HG03558 (cell line): Measurements from ENCODE around the gene GLI3.

Source experiments
- ATAC-seq: cut with Tn5 transposase; IDR thresholded peaks from one replicate; pipeline ENCODE4 v1.9.1; 2021; ENCODE audit warnings: moderate number of reproducible peaks; ENCODE audit not compliant: unreplicated experiment; ENCODE audit errors: extremely low read depth

GLI3 gene

GRCh38 chr7:42154173-42154572, 82.8 kb downstream of the GLI3 start:
- no peak for ATAC-seq

GRCh38 chr7:42152329-42153205, 84.4 kb downstream of the GLI3 start:
- no peak for ATAC-seq

DNA sequence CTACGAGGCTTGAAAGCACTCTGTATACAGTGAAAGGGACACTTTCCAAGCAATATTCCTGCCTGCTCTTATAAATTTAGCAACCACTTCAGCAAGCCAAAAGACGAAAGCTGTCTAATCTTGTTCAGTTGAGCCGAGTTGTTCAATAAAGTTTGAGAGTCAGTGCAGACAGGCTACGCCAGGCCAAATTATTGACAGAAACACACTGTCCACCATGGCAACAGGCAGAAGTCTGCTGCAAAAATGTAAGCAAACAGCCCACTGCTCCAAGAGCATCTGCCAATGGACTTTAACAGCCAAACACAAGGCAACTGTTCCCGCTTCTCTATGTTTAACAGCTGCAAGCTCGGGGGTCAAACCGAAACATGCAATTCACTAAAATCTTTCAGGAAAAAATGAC, 85.7 kb downstream of the GLI3 start:
- ATAC-seq: no peak

DNA sequence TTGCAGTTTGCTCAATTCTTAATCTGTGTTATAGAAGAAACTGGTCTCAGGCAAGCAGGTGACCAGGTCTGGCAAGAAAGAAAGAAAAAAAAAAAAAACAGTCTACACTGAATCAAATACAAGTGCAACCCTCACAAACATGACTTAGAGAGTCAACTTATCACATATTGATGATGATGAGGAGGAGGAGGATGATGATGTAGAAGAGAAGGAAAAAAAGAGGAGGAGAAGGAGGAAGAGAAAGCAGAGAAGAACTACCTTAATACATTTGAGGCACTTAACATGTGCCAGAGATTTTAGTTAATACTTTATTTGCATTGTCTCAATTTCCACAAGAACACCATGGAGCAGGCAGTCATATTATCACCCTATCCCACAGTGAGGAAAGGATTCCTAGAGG, 91.5 kb downstream of the GLI3 start:
- no peak for ATAC-seq

DNA sequence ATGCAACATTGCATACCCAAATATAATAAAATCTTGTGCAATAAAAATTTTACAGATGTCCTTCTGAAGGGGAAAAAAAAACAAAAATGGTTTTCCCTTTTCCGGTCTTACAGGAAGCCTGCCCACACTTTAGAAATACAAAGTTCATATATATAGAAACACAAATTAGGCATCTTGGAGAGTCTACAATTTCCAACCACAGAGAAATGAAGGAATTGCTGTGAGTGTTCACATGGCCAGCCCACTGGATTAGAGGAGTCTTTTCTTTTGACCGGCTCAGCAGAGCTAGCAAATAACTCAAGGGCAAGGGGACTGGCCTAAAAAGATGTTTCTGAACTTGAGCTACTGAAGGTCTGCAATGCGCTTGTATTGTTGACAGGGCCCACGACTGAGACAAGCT, 92.4 kb downstream of the GLI3 start:
- ATAC-seq: no peak

- no peak for ATAC-seq
Observed at GRCh38 chr7:42143711-42144600, 93.1 kb downstream of the GLI3 start.

GRCh38 chr7:42142089-42142488, 94.9 kb downstream of the GLI3 start:
- ATAC-seq: no peak

- ATAC-seq: no peak
Observed at GRCh38 chr7:42139751-42140150, 97.3 kb downstream of the GLI3 start.

- ATAC-seq: no peak
Observed at GRCh38 chr7:42138691-42139090, 98.3 kb downstream of the GLI3 start.

- no peak for ATAC-seq
Observed at GRCh38 chr7:42137941-42138340, 99.1 kb downstream of the GLI3 start.

- no peak for ATAC-seq
Observed at GRCh38 chr7:42137431-42137830, 99.6 kb downstream of the GLI3 start.

DNA sequence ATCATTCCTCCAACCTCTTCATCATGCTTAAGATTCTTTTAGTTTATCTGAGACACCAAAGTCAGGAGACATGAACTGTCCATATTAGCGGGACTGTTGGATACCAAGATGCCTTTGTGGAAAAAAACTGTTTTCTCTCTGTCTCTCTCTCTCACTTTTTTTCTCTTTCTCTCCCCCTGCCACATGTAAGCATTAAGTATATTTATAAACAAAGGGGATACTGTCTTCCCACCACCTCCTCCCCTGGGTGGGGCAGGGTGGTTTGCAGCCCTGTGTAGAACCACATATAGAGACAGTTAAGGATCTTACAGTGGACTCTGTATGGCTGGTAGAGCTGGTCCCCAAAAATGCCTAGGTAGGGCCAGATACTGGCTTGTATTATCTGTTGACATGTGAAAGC, 101.3 kb downstream of the GLI3 start:
- no peak for ATAC-seq

DNA sequence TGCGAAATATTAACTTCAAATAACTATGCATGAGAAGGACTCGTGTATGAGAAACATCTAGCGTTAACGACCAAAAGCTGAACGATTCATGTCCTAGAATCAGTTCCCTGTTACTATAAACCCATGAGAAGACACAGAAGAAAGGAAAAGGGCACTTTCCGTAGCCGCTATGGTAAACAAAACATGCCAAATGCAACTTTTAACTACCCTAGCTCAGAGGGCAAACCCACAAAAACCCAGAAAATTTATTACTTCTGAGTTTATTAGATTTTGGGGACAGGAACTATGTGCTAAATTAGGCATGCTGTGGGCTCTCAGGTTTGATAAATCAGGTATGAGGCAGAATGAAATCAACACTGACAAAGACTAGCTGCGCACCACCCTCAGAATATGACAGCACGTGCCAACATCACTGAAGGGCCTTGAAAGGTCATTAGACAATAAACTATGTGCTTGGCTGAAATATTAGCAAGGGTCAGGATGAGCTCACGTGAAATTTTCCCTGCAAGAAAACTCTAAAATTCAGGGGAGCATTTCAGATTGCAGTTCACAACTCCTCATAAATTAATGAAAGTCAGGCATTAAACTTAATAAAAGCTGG, 102.6 kb downstream of the GLI3 start:
- ATAC-seq: no peak

DNA sequence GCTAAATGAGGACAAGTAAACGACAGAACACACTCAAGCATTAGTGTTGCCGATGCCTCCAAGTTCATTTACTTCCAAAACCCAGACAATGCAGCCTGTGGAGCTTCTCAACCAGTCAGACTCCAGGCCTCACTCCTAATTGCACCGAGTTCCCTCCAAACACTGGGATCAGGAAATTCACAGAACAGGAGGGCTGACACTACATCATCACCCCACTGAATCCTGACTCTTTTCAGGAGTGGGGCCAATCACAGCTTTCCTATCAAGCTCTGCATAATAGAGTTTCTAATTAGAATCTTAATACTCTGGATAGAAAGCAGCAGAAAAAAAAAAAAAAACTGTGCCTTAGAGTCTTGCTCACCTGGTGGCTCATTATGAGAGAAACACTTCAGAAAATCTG, 103.7 kb downstream of the GLI3 start:
- ATAC-seq: no peak

DNA sequence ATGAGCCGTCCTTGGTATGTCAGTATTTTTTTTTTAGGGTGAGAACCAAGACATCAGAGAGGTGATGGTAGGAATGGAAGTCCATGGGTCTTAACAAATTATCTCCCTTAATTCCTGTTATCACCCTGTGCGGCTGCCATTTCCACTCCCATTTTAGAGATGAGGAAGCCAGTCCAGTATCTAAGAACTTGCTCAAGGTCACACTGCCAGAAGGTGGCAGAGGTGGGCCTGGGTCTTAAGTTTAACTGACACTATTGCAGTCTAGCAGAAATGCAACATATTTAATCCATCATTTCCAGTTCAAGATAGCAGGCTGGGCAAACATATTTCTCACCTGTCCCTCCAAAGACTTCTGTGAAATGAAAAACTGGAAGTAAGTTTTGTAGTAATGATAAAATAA, 108.3 kb downstream of the GLI3 start:
- no peak for ATAC-seq

GRCh38 chr7:42127232-42127622, 109.8 kb downstream of the GLI3 start:
- no peak for ATAC-seq

DNA sequence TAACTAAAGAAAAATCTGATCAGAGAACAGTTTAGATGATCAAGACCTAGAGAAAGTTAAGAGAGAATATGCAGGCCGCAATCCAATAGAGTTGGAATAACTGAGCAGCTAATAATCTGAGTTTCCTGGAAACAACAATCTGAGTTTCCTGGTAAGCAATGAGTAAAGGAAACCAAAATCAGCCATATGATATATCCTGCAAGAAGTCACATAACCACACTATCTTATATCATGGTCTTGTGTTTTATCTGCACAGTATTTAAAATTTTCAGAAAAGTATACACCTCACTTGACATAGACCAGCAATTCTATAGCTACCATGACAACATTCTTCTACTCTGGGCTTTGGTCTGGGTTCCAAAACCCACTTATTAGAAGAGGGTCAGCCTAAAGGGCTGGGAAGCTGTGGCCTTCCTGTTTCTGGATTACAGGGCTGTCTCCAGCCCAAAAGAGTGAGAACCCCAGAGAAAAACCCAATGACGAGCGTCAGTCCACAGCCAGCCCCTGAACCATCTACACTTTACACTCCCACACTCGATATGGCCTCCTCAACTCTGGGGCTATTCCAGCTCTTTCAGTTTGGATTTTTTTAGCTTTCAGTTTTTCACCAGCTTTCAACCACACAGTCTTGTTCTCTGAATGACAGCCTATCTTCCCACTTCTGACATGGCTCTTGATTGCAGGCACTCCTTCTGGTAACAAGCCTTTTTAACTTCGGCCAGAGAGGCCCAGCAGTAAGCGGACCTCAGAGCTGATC, 110.4 kb downstream of the GLI3 start:
- no peak for ATAC-seq

DNA sequence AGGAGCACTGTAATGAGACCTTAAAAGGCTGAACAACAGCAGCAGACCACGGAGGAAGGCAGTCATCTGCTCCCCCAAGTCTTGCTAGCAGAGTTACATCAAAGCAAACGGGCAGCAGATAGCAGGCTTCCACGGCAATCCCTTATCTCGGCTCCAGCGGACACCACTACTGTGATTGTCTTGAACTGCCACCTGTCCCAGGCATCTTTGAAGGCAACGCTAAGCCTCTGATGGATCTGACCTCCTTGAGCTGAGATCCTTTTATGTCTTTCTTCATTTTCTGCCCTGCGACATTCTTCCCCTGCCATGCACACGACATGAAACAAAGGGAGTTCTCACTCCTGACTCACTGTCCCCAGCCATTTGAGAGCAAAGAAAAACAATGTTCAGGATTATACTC, 111.7 kb downstream of the GLI3 start:
- ATAC-seq: no peak

DNA sequence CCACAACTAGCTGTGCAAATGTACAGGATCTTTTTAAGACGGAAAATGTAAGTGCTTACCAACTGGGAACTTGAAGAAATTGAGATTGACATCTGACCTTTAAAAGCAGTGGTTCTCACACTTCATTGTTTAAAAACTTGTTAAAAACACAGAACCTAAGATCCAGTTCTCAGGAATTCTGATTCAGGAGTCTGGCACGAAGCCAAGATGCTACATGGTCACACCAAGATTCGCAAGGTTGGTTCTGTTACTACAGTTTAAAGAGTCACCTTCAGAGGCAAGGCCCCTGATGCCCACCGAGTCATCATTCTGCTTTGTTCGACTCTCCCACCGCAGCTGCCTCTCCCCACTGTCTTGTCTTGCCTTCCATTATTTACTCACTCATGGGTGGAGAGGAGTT, 113.3 kb downstream of the GLI3 start:
- ATAC-seq: no peak

DNA sequence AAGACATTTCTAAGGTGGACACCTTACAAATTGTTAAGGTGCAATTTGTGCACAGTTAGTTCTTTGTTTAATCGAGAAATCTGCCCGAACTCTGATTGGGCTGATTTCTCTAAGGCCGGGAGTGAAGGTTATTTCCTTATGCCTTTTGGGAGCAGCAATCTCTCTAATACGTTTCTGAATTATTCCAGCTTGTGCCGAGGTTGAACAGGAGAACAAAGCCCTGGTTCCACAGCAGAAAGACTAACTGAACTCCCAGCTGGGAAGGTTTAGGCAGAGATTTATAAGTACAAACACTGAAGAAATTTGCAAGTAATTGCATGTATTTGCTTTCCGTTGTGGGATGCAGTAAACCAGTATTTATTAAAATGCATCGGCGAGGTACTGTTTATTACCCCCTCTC, 116.8 kb downstream of the GLI3 start:
- ATAC-seq: no peak
